Uterus (tissue), 2 donors: ENCODE results near the gene RUFY3.

ENCODE experiments used
- CTCF ChIP-seq, 4 experiments: fragments of 200-600 bp in 2 of 4; fragments of 450-650 bp in 2 of 4; sonication (generic) in 2 of 4; IDR thresholded peaks; one replicate each; pipeline ENCODE4 v1.5.1; 2016 to 2019; ENCODE audit warnings: antibody characterized with exemption in 4 of 4, mild to moderate bottlenecking in 2 of 4, moderate library complexity in 1 of 4
- POLR2A ChIP-seq, 2 donors: fragments of 450-650 bp; IDR thresholded peaks; one replicate each; pipeline ENCODE4 v1.6.1; 2016; ENCODE audit warnings: antibody characterized with exemption in 2 of 2, mild to moderate bottlenecking in 1 of 2, moderate library complexity in 1 of 2

GRCh38 chr4:70709611-70710205, 12.1 kb upstream of the RUFY3 start:
- no peak for TF ChIP-seq CTCF (IDR thresholded peaks at IDR 0.05)
- TF ChIP-seq POLR2A (IDR thresholded peaks at IDR 0.05), result no peak
